Upper lobe of left lung (tissue), 6 donors: ENCODE results near the gene GRK3. TPM values are rescaled to one million over a fixed set of nuclear protein-coding genes. Genes with fewer than 3 reads are reported as not detected.
"Not testable (repeated sequence)": the region's sequence is repeated elsewhere in the genome, so short reads cannot be mapped to it uniquely, and the experiment has no call there.

ENCODE experiments used
- ATAC-seq, 2 donors: fragments of 200-7000 bp; cut with Tn5 transposase; one replicate each; pipeline ENCODE4 v1.9.1; 2022; ENCODE audit warnings: mild to moderate bottlenecking in 2 of 2, moderate library complexity in 2 of 2; ENCODE audit not compliant: low FRiP score in 2 of 2
- DNase-seq, 2 donors: peaks; one replicate each; pipeline ENCODE4 v3.0.0-alpha.2; 2019 to 2020
- H3K27ac ChIP-seq, 4 donors: fragments of 200-600 bp; sonication (generic); one replicate each; pipeline ENCODE4 v1.5.1; 2016 to 2019
- H3K27me3 ChIP-seq, 4 donors: fragments of 200-600 bp; sonication (generic); one replicate each; pipeline ENCODE4 v1.5.1; 2017 to 2019
- H3K36me3 ChIP-seq, 4 donors: fragments of 200-600 bp; sonication (generic); one replicate each; pipeline ENCODE4 v1.5.1; 2016 to 2019
- H3K4me1 ChIP-seq, 4 donors: fragments of 200-600 bp; sonication (generic); one replicate each; pipeline ENCODE4 v1.5.1; 2018 to 2019
- H3K4me3 ChIP-seq, 4 donors: fragments of 200-600 bp; sonication (generic); one replicate each; pipeline ENCODE4 v1.5.1; 2017 to 2019; ENCODE audit warnings: mild to moderate bottlenecking in 2 of 4, moderate library complexity in 1 of 4
- H3K9me3 ChIP-seq, 4 donors: fragments of 200-600 bp; sonication (generic); one replicate each; pipeline ENCODE4 v1.5.1; 2018 to 2019
- CTCF ChIP-seq, 6 experiments: fragments of 450-650 bp in 4 of 6; fragments of 200-600 bp in 2 of 6; sonication (generic) in 2 of 6; IDR thresholded peaks; one replicate each; pipeline ENCODE4 v1.5.1; 2016 to 2019; ENCODE audit warnings: antibody characterized with exemption in 6 of 6
- EP300 ChIP-seq, 4 donors: sonication (generic); formaldehyde crosslinking; IDR thresholded peaks; one replicate each; pipeline ENCODE4 v1.5.1; 2017; ENCODE audit warnings: antibody characterized with exemption in 4 of 4, control low read depth in 2 of 4
- POLR2A ChIP-seq, 4 donors: fragments of 450-650 bp; IDR thresholded peaks; one replicate each; pipeline ENCODE4 v1.5.1; 2016 to 2017; ENCODE audit warnings: antibody characterized with exemption in 4 of 4, mild to moderate bottlenecking in 2 of 4
- POLR2AphosphoS5 ChIP-seq, 2 donors: sonication (generic); formaldehyde crosslinking; IDR thresholded peaks; one replicate each; pipeline ENCODE4 v1.5.1; 2017; ENCODE audit warnings: antibody characterized with exemption in 2 of 2
- WGBS, 2 donors: methylation state at CpG; one replicate each; pipeline ENCODE4 v1.1.5; 2017 to 2018; 5-methylcytosine and 5-hydroxymethylcytosine counted together
- total RNA-seq, 6 donors: library from RNA; depleted of rRNA in 4 of 6; stranded (reverse); fragments of >200 nt in 4 of 6; gene quantifications; one replicate each; pipeline versions ENCODE4 v1.1.0 to v1.2.1, GENCODE V29; 2016 to 2021
- donor health status: DM: no; HTN: no; CAD: no; lungs with moderate emphysema.
- donor health status: DM: no; HTN: yes; CAD: no; lungs with severe emphysema.

Gene GRK3
- total RNA-seq, 6 donors from 2014 or later = 16.0 to 25.2 (median 21.6) TPM

- 68 to 76% methylated on average over 1 of the region's 1 CpG for WGBS, 2 donors
- Histone ChIP-seq H3K4me1 (peaks cover 16 to 32% (median 18%) of the 10 kb centered on the region in 4 donors), H3K36me3 (no peaks in the 10 kb centered on the region), H3K27ac (peak overlapping the region in 3 of 4 donors; percentile 13 to 47 (median 41)), H3K27me3 (no peaks in the 10 kb centered on the region), H3K4me3 (peak overlapping the region in 2 of 4 donors; percentile 13 to 97), H3K9me3 (no peaks in the 10 kb centered on the region)
- ATAC-seq (no peak), DNase-seq (no peak)
- TF ChIP-seq EP300 (IDR thresholded peaks at IDR 0.05) (no peak), POLR2A (IDR thresholded peaks at IDR 0.05) (no peak), POLR2AphosphoS5 (IDR thresholded peaks at IDR 0.05) (no peak), CTCF (IDR thresholded peaks at IDR 0.05) (no peak)
Measured at GRCh38 chr22:25567251-25567675, 2.8 kb downstream of the GRK3 start.

GRCh38 chr22:25568066-25568465 is 3.6 kb downstream of the GRK3 start:
- DNase-seq, H3K36me3 ChIP-seq, H3K4me3 ChIP-seq, H3K27me3 ChIP-seq, ATAC-seq, H3K9me3 ChIP-seq: not testable (repeated sequence)
- Histone ChIP-seq H3K4me1 (peaks cover 16 to 32% (median 18%) of the 10 kb centered on the region in 4 donors), H3K27ac (peak overlapping the region in 1 of 4 donors; percentile 47)
- WGBS, 2 donors = 72 to 83% methylated on average over 2 of the region's 2 CpGs

GRCh38 chr22:25569361-25569760 is 4.9 kb downstream of the GRK3 start:
- DNase-seq (no peak), ATAC-seq (no peak)
- no peak for TF ChIP-seq CTCF (IDR thresholded peaks at IDR 0.05)
- TF ChIP-seq POLR2AphosphoS5 (IDR thresholded peaks at IDR 0.05) = no peak
- TF ChIP-seq EP300 (IDR thresholded peaks at IDR 0.05) = no peak
- TF ChIP-seq POLR2A (IDR thresholded peaks at IDR 0.05) = no peak
- peaks cover 7 to 20% (median 11%) of the 10 kb centered on the region in 4 donors for H3K4me1 ChIP-seq
- H3K9me3 ChIP-seq = no peaks in the 10 kb centered on the region
- no peaks in the 10 kb centered on the region for H3K27me3 ChIP-seq
- H3K27ac ChIP-seq = peak overlapping the region in 1 of 4 donors; percentile 14
- 72 to 84% methylated on average over 9 of the region's 9 CpGs for WGBS, 2 donors
- no peak overlapping the region for H3K4me3 ChIP-seq
- no peaks in the 10 kb centered on the region for H3K36me3 ChIP-seq

- Histone ChIP-seq H3K9me3 (no peaks in the 10 kb centered on the region), H3K27me3 (no peaks in the 10 kb centered on the region), H3K36me3 (no peaks in the 10 kb centered on the region), H3K27ac (peak overlapping the region in 1 of 4 donors; percentile 14), H3K4me1 (peaks cover 6 to 17% (median 11%) of the 10 kb centered on the region in 4 donors), H3K4me3 (no peak overlapping the region)
- TF ChIP-seq POLR2A (IDR thresholded peaks at IDR 0.05) = no peak
- TF ChIP-seq POLR2AphosphoS5 (IDR thresholded peaks at IDR 0.05) = no peak
- no peak for TF ChIP-seq CTCF (IDR thresholded peaks at IDR 0.05)
- TF ChIP-seq EP300 (IDR thresholded peaks at IDR 0.05) = no peak
- 87 to 90% methylated on average over 10 of the region's 10 CpGs for WGBS, 2 donors
- ATAC-seq (no peak), DNase-seq (no peak)
Measured at GRCh38 chr22:25569983-25570382, 5.5 kb downstream of the GRK3 start.

- no peak for ATAC-seq
- no peaks in the 10 kb centered on the region for H3K36me3 ChIP-seq
- WGBS, 2 donors = 67 to 75% methylated on average over 2 of the region's 2 CpGs
- H3K9me3 ChIP-seq = no peaks in the 10 kb centered on the region
- no peak overlapping the region for H3K4me3 ChIP-seq
- no peak for TF ChIP-seq CTCF (IDR thresholded peaks at IDR 0.05)
- TF ChIP-seq POLR2A (IDR thresholded peaks at IDR 0.05) = no peak
- no peak for TF ChIP-seq POLR2AphosphoS5 (IDR thresholded peaks at IDR 0.05)
- no peak for TF ChIP-seq EP300 (IDR thresholded peaks at IDR 0.05)
- H3K27me3 ChIP-seq = no peaks in the 10 kb centered on the region
- H3K27ac ChIP-seq = no peak overlapping the region
- no peak for DNase-seq
- H3K4me1 ChIP-seq = peaks cover 2 to 15% (median 7%) of the 10 kb centered on the region in 4 donors
Measured at GRCh38 chr22:25570486-25570885, 6.0 kb downstream of the GRK3 start.

- not testable (repeated sequence) for H3K27ac ChIP-seq, ATAC-seq, H3K9me3 ChIP-seq, DNase-seq, H3K4me1 ChIP-seq, H3K4me3 ChIP-seq, H3K27me3 ChIP-seq, H3K36me3 ChIP-seq
- 87 to 90% methylated on average over 8 of the region's 8 CpGs for WGBS, 2 donors
Measured at GRCh38 chr22:25571969-25572707, 7.7 kb downstream of the GRK3 start.
